ENCODE data around the gene AREG. TPM values are rescaled to one million over a fixed set of nuclear protein-coding genes. Genes with fewer than 3 reads are reported as not detected.

Gene AREG
- total RNA-seq, 2 donors from 2014 or later = 0.38 to 0.95 TPM

DNA sequence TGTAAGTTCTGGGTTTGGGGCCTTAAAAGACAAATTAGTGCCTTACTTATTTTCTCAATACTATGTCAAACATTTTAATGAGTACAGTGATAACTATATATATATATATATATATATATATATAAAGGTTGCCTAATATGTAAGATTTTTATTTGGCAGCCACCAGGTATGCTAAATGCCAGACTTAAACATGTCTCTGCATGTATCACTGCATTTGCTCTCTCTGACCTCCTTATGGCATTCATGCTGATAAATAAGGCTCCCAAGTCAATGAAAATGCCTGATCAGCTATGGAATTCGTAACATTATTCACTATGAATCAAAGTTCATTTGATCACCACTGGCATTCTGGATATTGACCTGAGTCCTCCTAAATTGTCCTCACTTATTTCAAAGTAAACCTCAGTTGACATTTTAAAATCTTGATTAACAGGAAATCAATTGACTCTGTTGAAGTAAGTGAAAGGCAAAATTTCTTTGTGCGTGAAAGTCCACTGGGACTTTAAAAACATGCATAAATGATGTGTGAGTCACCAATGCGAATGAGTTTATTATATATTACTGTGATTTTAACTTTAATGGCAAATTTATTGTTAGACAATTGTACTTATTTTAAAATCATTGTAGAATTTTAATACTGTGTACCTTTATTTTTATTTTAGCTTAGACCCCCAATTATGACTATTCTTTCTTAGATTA, 29.2 kb upstream of the AREG start:
- Mint-ChIP-seq H3K36me3 (no peaks in the 10 kb centered on the region), H3K4me3 (no peak overlapping the region), H3K4me1 (ENCODE audit: low read depth in 2 of 2) (no peaks in the 10 kb centered on the region), H3K9me3 (no peaks in the 10 kb centered on the region), H3K27ac (no peak overlapping the region), H3K27me3 (peaks cover 6 to 18% of the 10 kb centered on the region in 2 donors)
- DNase-seq (ENCODE audit: low spot score) (no peak), ATAC-seq (no peak)

DNA sequence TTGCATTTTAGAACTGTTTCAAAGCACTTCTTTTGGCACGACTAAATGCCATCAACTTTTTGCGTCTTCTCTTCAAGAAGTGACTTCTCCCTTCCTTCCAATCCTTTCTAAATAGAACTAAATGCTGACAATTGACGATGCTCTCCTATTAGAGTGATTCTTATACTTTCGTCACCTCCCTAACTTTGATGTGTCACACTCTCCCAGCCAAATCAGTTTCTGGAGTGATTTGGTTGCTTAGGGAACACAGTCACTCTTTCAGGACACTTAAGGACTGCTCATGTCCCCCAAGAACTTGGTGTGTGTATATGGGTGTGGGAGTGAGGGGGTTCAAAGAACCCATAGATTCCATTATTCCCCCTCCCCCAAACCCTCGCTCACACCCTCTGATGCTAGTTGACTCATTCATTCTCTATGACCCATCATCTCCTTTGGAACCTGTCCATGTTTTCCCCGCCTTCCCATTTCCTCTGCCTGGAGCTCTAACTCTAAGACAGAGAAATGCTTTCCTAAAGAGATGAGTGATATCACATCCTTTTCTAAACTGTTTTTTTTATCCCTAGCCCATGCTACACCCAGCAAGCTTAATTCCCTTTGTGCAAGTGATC, 26.8 kb upstream of the AREG start:
- H3K27ac Mint-ChIP-seq = no peak overlapping the region
- no peaks in the 10 kb centered on the region for H3K36me3 Mint-ChIP-seq
- ATAC-seq = no peak
- peaks cover 11 to 18% of the 10 kb centered on the region in 2 donors for H3K27me3 Mint-ChIP-seq
- DNase-seq (ENCODE audit: low spot score) = no peak
- no peaks in the 10 kb centered on the region for H3K4me1 Mint-ChIP-seq (ENCODE audit: low read depth in 2 of 2)
- no peak overlapping the region for H3K4me3 Mint-ChIP-seq
- H3K9me3 Mint-ChIP-seq = no peaks in the 10 kb centered on the region

DNA sequence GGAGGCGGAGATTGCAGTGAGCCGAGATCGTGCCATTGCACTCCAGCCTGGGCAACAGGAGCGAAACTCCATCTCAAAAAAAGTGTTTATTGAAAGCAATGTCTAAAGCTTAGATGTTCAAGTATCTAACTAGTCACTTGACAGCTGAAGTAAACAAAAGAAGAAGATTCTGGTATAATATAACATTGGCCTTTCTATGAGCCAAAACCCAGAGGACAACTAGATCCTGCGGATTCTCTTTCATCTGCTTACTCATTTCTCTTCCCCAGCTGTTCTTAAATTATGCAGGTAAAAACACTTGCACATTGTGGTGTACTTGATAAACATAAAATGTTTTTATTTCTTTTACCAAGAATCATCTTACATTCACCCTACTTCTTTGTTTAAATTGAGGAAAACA, 24.1 kb upstream of the AREG start:
- Mint-ChIP-seq H3K9me3 (no peaks in the 10 kb centered on the region), H3K27ac (no peak overlapping the region), H3K27me3 (peaks cover 7 to 17% of the 10 kb centered on the region in 2 donors), H3K4me1 (ENCODE audit: low read depth in 2 of 2) (peaks cover 0 to 3% of the 10 kb centered on the region in 2 donors), H3K36me3 (no peaks in the 10 kb centered on the region), H3K4me3 (no peak overlapping the region)
- ATAC-seq (no peak), DNase-seq (ENCODE audit: low spot score) (no peak)

DNA sequence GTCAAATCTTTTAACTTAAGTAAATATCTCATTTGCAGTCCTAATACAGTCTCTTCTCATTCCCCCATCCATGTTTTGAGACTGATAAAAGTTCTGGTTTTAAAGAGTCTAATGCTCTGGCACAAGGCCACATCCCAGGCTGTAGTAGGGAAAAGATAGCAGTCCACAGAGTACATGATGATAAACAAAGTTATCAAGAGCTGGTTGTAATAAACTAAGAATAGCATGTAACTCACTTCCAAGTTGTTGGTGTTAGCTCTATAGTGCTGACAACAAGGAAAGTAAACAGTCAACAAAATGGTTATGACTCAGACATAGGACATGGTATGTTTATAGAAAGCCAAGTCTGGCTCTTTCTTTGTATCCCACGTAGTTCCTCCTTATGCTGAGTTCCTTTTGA, 21.8 kb upstream of the AREG start:
- H3K4me1 Mint-ChIP-seq (ENCODE audit: low read depth in 2 of 2) = peaks cover 3 to 12% of the 10 kb centered on the region in 2 donors
- peaks cover 7 to 16% of the 10 kb centered on the region in 2 donors for H3K27me3 Mint-ChIP-seq
- no peak overlapping the region for H3K27ac Mint-ChIP-seq
- H3K9me3 Mint-ChIP-seq = no peaks in the 10 kb centered on the region
- ATAC-seq = no peak
- H3K4me3 Mint-ChIP-seq = no peak overlapping the region
- DNase-seq (ENCODE audit: low spot score) = no peak
- H3K36me3 Mint-ChIP-seq = no peaks in the 10 kb centered on the region

GRCh38 chr4:74424111-74424510, 20.8 kb upstream of the AREG start:
- Mint-ChIP-seq H3K27me3 (peaks cover 5 to 6% of the 10 kb centered on the region in 2 donors), H3K36me3 (no peaks in the 10 kb centered on the region)
- no peak for ATAC-seq

DNA sequence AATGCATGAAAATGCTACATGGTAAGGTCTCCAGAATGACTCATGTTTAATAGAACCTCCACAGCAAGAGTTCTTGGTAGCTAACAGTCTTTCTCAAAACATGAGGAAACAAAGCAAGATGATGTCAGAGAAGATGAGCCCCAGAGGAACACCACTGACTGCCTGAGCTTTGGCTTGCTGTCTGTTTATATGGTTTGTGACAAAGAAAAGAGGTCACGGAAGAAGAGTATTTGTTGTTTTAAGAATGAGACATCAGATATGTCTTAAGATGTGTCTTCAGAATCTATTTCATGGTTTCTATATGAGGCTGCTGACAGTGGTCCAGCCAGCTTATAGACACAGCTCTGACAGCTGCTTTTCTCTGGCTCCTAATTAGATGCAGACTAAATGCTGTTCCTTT, 18.8 kb upstream of the AREG start:
- peak; percentile 48 to 63 for ATAC-seq

More at GRCh38 chr4:74424111-74424510, 20.8 kb upstream of the AREG start:
- Mint-ChIP-seq H3K27ac (no peak overlapping the region), H3K4me1 (ENCODE audit: low read depth in 2 of 2) (peaks cover 11 to 19% of the 10 kb centered on the region in 2 donors), H3K9me3 (no peaks in the 10 kb centered on the region), H3K4me3 (no peak overlapping the region)
- DNase-seq (ENCODE audit: low spot score) = no peak

DNA sequence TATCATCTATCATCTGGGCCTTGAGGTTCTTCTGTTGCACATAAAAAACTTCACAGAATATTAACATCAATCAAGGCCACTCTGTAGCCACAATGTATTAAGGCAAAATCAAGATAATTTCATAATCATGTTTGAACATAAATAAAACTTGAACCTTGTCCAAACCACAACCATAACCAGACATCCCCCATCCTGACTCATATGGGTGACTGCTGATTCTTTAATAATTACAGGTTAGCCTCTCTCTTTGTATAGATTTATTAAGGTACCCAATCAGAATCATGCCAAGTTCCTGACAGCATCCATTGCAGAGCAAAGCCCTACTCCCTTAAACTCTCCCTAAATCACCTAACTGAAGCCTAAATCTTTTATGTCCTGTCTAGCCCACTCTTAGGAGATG, 16.7 kb upstream of the AREG start:
- Mint-ChIP-seq H3K4me1 (ENCODE audit: low read depth in 2 of 2) (peaks cover 13 to 19% of the 10 kb centered on the region in 2 donors), H3K9me3 (no peaks in the 10 kb centered on the region), H3K4me3 (no peak overlapping the region), H3K36me3 (no peaks in the 10 kb centered on the region), H3K27me3 (peaks cover 0 to 6% of the 10 kb centered on the region in 2 donors), H3K27ac (no peak overlapping the region)
- peak in 1 of 2 donors; percentile 11 for ATAC-seq
- DNase-seq (ENCODE audit: low spot score) = no peak

More for the DNA sequence above, 18.8 kb upstream of the AREG start:
- Mint-ChIP-seq H3K4me1 (ENCODE audit: low read depth in 2 of 2) (peaks cover 12 to 19% of the 10 kb centered on the region in 2 donors), H3K27me3 (peaks cover 5 to 6% of the 10 kb centered on the region in 2 donors), H3K27ac (peak overlapping the region in 1 of 2 donors; percentile 58), H3K9me3 (no peaks in the 10 kb centered on the region), H3K4me3 (peak overlapping the region; percentile 5), H3K36me3 (no peaks in the 10 kb centered on the region)
- no peak for DNase-seq (ENCODE audit: low spot score)

- Mint-ChIP-seq H3K27ac (no peak overlapping the region), H3K4me3 (peak overlapping the region; percentile 17), H3K4me1 (ENCODE audit: low read depth in 2 of 2) (peaks cover 12% of the 10 kb centered on the region in 2 donors), H3K27me3 (no peaks in the 10 kb centered on the region), H3K36me3 (no peaks in the 10 kb centered on the region), H3K9me3 (no peaks in the 10 kb centered on the region)
- DNase-seq (ENCODE audit: low spot score) (no peak), ATAC-seq (peak in 1 of 2 donors; percentile 63)
Measured at GRCh38 chr4:74431113-74431826, 13.7 kb upstream of the AREG start.

DNA sequence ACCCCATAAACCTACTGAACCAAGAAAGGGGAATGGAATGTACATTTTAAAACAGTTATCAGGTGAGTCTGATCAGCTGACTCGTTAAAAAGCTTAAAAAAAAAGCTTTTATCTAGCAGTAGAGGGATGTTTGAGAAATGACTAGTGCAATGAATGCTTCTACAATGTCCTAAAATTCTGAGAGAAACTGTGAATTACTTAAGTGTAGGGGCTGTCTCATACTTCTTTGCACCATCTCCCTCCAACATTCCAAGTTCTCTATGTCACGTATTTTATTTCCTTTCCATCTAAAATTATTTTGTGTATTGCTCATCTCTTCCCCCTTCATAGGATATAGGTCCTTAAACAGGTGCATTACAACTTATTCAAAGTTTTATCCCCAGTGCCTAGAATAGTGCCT, 11.9 kb upstream of the AREG start:
- no peak overlapping the region for H3K27ac Mint-ChIP-seq
- ATAC-seq (no peak), DNase-seq (ENCODE audit: low spot score) (no peak)
- H3K27me3 Mint-ChIP-seq = no peaks in the 10 kb centered on the region
- H3K36me3 Mint-ChIP-seq = no peaks in the 10 kb centered on the region
- H3K9me3 Mint-ChIP-seq = no peaks in the 10 kb centered on the region
- H3K4me1 Mint-ChIP-seq (ENCODE audit: low read depth in 2 of 2) = peaks cover 8 to 10% of the 10 kb centered on the region in 2 donors
- H3K4me3 Mint-ChIP-seq = no peak overlapping the region

DNA sequence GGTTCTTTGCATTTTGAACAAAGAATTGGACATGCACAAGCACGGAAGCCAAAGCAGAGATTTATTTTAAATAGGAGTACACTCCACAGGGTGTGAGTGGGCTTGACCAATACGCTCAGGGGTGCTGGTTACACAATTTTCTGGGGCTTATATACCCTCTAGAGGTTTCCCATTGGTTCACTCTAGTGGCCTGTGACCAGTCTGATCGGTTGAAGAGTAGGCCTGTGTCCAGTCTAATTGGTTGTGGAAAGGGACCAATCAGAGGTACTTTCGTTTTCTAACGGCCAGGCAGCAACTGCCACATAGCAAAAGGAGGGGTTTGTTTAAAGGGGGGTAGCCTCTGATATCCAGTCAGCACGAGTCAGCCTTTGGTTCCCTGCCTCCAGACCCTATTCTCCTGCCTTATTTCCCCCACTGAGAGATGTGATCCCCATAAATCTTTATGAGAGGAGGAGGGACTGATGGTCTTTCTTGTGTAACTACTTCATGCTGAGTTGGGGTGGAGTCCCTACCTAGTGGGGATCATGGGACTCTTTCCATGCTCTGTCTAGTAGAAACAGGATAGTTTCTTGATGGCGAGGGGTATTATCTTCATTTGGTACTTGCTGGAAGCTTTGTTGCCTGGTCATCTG, 11.3 kb upstream of the AREG start:
- Mint-ChIP-seq H3K27ac (no peak overlapping the region), H3K36me3 (no peaks in the 10 kb centered on the region), H3K27me3 (no peaks in the 10 kb centered on the region), H3K9me3 (no peaks in the 10 kb centered on the region), H3K4me1 (ENCODE audit: low read depth in 2 of 2) (peaks cover 2 to 5% of the 10 kb centered on the region in 2 donors), H3K4me3 (no peak overlapping the region)
- DNase-seq (ENCODE audit: low spot score) (no peak), ATAC-seq (no peak)

DNA sequence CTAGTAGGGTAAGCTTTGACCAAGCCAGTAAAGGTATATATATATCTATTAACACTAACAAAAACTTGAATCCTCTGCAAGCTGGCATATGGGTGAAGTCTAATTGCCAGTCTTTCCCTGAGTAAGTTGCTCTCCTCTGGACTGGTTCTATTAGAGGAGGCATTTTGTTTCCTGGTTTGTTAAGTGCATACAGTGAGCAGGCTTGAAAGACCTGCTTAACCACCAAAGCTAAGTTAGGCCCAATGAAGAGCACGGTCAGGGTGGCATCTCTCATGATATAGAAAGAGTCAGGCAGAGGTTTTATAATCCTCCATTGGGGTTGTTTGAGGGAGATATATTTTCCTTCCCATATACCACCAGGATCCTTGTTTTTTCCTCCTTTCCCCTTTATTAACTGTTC, 9.6 kb upstream of the AREG start:
- no peak for DNase-seq (ENCODE audit: low spot score)
- Mint-ChIP-seq H3K4me1 (ENCODE audit: low read depth in 2 of 2) (peaks cover 0 to 2% of the 10 kb centered on the region in 2 donors), H3K36me3 (no peaks in the 10 kb centered on the region), H3K4me3 (no peak overlapping the region), H3K9me3 (no peaks in the 10 kb centered on the region), H3K27me3 (no peaks in the 10 kb centered on the region), H3K27ac (no peak overlapping the region)
- ATAC-seq = no peak

- no peaks in the 10 kb centered on the region for H3K9me3 Mint-ChIP-seq
- no peak overlapping the region for H3K27ac Mint-ChIP-seq
- DNase-seq (ENCODE audit: low spot score) (no peak), ATAC-seq (no peak)
- H3K36me3 Mint-ChIP-seq = no peaks in the 10 kb centered on the region
- H3K27me3 Mint-ChIP-seq = no peaks in the 10 kb centered on the region
- no peak overlapping the region for H3K4me3 Mint-ChIP-seq
- H3K4me1 Mint-ChIP-seq (ENCODE audit: low read depth in 2 of 2) = no peaks in the 10 kb centered on the region
Measured at GRCh38 chr4:74437866-74438265, 7.1 kb upstream of the AREG start.

DNA sequence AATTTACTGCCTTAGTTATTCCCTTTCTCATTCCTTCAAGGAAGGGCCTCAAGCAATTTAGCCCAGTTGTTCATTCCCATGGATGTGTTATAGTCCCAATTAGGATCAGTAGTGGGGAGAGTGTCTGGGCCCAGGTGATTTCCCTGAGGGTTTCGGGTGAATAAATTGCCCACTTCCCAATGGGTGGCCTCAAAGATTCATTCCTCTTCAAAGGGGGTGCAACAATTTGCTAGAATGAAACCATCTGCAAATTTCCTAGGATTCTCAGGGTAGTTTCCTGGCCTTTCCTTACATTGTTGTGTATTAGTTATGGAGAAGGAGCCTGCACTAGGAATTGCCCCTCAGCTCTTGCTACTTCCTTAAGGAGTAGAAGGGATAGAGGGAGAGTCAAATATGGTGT, 6.3 kb upstream of the AREG start:
- Mint-ChIP-seq H3K9me3 (no peaks in the 10 kb centered on the region), H3K27ac (no peak overlapping the region), H3K4me3 (no peak overlapping the region), H3K36me3 (no peaks in the 10 kb centered on the region), H3K27me3 (no peaks in the 10 kb centered on the region), H3K4me1 (ENCODE audit: low read depth in 2 of 2) (no peaks in the 10 kb centered on the region)
- ATAC-seq (no peak), DNase-seq (ENCODE audit: low spot score) (no peak)

DNA sequence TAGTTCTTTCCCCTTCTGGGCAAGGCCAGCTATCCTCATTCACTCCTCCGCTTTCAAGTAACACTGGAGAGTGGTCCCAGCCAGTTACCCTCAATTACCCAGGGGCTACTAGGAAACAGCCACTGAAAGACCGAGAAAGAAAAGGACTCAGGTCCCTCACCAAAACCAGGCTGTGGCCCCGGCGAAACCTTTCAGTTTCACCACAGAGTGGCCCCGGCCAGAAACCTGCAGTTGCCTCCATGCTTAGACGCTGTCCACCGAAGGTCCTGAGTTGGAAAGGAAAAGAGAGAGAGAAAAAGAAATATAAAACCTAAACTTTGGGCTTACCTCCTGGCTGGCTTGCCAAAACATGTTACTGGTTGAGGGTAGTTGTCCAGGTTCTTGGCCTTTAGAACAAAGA, 5.0 kb upstream of the AREG start:
- Mint-ChIP-seq H3K4me3 (no peak overlapping the region), H3K27ac (no peak overlapping the region), H3K36me3 (no peaks in the 10 kb centered on the region), H3K4me1 (ENCODE audit: low read depth in 2 of 2) (no peaks in the 10 kb centered on the region), H3K27me3 (no peaks in the 10 kb centered on the region), H3K9me3 (no peaks in the 10 kb centered on the region)
- no peak for ATAC-seq
- no peak for DNase-seq (ENCODE audit: low spot score)
